Stimulated activated CD8-positive, alpha-beta memory T cell treated with anti-CD3 and anti-CD28 coated beads, Interleukin-7, amount 100 ng/mL, for 1 hour (primary cell): Measurements from ENCODE around the gene SRD5A1.

ENCODE experiments used
- DNase-seq, 2 donors: peaks; one replicate each; pipeline ENCODE4 v3.0.0-alpha.2; 2020; ENCODE audit warnings: low read depth in 2 of 2

Gene SRD5A1

GRCh38 chr5:6686501-6686900 lies 53.3 kb downstream of the SRD5A1 start:
- no peak for DNase-seq

- DNase-seq = no peak
Measured at GRCh38 chr5:6686915-6687409, 53.7 kb downstream of the SRD5A1 start.

GRCh38 chr5:6687505-6687904 lies 54.3 kb downstream of the SRD5A1 start:
- no peak for DNase-seq

- DNase-seq = no peak
Measured at GRCh38 chr5:6692906-6693305, 59.7 kb downstream of the SRD5A1 start.

GRCh38 chr5:6698696-6699095 lies 65.5 kb downstream of the SRD5A1 start:
- DNase-seq = no peak

- DNase-seq = no peak
Measured at GRCh38 chr5:6699357-6699756, 66.1 kb downstream of the SRD5A1 start.

- no peak for DNase-seq
Measured at GRCh38 chr5:6700074-6700684, 66.9 kb downstream of the SRD5A1 start.

- no peak for DNase-seq
Measured at GRCh38 chr5:6700685-6701355, 67.6 kb downstream of the SRD5A1 start.

GRCh38 chr5:6701491-6701890 lies 68.3 kb downstream of the SRD5A1 start:
- no peak for DNase-seq

- no peak for DNase-seq
Measured at GRCh38 chr5:6702633-6703032, 69.4 kb downstream of the SRD5A1 start.

GRCh38 chr5:6703806-6704205 lies 70.6 kb downstream of the SRD5A1 start:
- no peak for DNase-seq

GRCh38 chr5:6704361-6704851 lies 71.2 kb downstream of the SRD5A1 start:
- DNase-seq = no peak

- no peak for DNase-seq
Measured at GRCh38 chr5:6705088-6705487, 71.8 kb downstream of the SRD5A1 start.

GRCh38 chr5:6705959-6706358 lies 72.7 kb downstream of the SRD5A1 start:
- DNase-seq = no peak

GRCh38 chr5:6707852-6708251 lies 74.6 kb downstream of the SRD5A1 start:
- DNase-seq = no peak

GRCh38 chr5:6708814-6709213 lies 75.6 kb downstream of the SRD5A1 start:
- no peak for DNase-seq

GRCh38 chr5:6710070-6710469 lies 76.8 kb downstream of the SRD5A1 start:
- no peak for DNase-seq

- DNase-seq = no peak
Measured at GRCh38 chr5:6710551-6711318, 77.5 kb downstream of the SRD5A1 start.

GRCh38 chr5:6711409-6712141 lies 78.3 kb downstream of the SRD5A1 start:
- no peak for DNase-seq

GRCh38 chr5:6712142-6712576 lies 78.9 kb downstream of the SRD5A1 start:
- peak; percentile 12 to 20 for DNase-seq

- DNase-seq = peak in 1 of 2 donors; percentile 93
Measured at GRCh38 chr5:6712577-6713273, 79.5 kb downstream of the SRD5A1 start.
